Suprapubic skin (tissue), 4 donors: Measurements from ENCODE around the gene IP6K1. TPM values are rescaled to one million over a fixed set of nuclear protein-coding genes. Genes with fewer than 3 reads are reported as not detected.

ENCODE experiments used
- DNase-seq, 2 donors: peaks; one replicate each; pipeline ENCODE4 v3.0.0-alpha.2; 2019; ENCODE audit warnings: low spot score in 2 of 2
- H3K27ac ChIP-seq: fragments of 200-600 bp; sonication (generic); one replicate; pipeline ENCODE4 v1.5.1; 2019
- H3K27me3 ChIP-seq: fragments of 200-600 bp; sonication (generic); one replicate; pipeline ENCODE4 v1.5.1; 2019
- H3K36me3 ChIP-seq: fragments of 200-600 bp; sonication (generic); one replicate; pipeline ENCODE4 v1.5.1; 2019
- H3K4me1 ChIP-seq: fragments of 200-600 bp; sonication (generic); one replicate; pipeline ENCODE4 v1.5.1; 2019
- H3K4me3 ChIP-seq: fragments of 200-600 bp; sonication (generic); one replicate; pipeline ENCODE4 v1.5.1; 2019; ENCODE audit warnings: mild to moderate bottlenecking
- H3K9me3 ChIP-seq: fragments of 200-600 bp; sonication (generic); one replicate; pipeline ENCODE4 v1.5.1; 2019
- EP300 ChIP-seq: sonication (generic); formaldehyde crosslinking; IDR thresholded peaks from one replicate; pipeline ENCODE4 v1.6.1; 2017; ENCODE audit warnings: antibody characterized with exemption
- POLR2A ChIP-seq, 2 donors: fragments of 450-650 bp; IDR thresholded peaks; one replicate each; pipeline ENCODE4 v1.6.1; 2017; ENCODE audit warnings: antibody characterized with exemption in 2 of 2, mild to moderate bottlenecking in 2 of 2, moderate library complexity in 2 of 2
- POLR2AphosphoS5 ChIP-seq, 3 donors: sonication (generic); formaldehyde crosslinking; IDR thresholded peaks; one replicate each; pipeline ENCODE4 v1.6.1; 2017; ENCODE audit warnings: antibody characterized with exemption in 3 of 3
- WGBS: methylation state at CpG from one replicate; pipeline ENCODE4 v1.1.5; 2018; 5-methylcytosine and 5-hydroxymethylcytosine counted together
- total RNA-seq, 4 donors: library from RNA; depleted of rRNA; stranded (reverse); fragments of >200 nt; gene quantifications; one replicate each; pipeline ENCODE4 v1.1.0, GENCODE V29; 2016
- TF ChIP-seq, protein P1 (sequence below), 2 donors: fragments of 200-600 bp in 1 of 2; fragments of 450-650 bp in 1 of 2; sonication (generic) in 1 of 2; IDR thresholded peaks; one replicate each; pipeline ENCODE4 v1.5.1; 2016 to 2019; ENCODE audit warnings: antibody characterized with exemption in 2 of 2, mild to moderate bottlenecking in 1 of 2, moderate library complexity in 1 of 2

The IP6K1 gene
- total RNA-seq, 4 donors from 2014 or later: 39.5 to 57.3 (median 53.2) TPM

DNA sequence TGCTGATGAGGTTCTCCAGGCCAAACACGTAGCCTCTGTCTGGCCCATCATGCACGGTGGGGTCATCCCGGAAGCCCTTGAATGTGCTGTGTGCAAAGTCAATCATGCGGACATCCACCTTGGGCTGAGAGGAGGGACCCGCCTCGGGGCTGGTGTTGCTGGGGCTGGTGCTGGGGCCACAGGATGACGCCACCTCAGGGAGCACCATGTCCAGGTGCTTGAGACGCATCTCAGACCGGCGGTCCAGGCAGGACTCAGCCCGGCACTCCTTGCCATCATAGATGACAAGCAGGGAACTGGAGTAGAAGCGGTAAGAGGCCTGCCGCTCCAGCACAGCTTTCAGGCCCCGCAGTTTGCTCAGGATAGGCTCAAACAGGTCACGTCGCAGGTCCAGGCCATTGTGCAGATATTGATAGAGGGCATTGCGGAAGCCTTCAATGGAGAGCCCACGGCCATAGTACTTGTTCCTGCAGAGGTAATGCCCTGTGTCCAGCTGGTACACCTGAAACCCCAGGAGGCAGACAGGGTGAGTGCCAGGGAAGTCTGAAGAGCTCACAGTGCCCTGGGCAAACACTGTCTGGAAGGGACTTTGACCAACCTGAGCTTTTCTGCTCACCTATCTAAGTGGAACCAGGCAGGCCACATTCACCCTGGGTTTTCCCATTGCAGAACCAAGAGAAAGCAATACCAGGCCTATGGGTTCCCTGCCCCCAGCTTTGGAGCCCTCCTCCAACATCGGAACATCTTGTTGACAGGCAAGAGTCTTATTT, 59.0 kb downstream of the IP6K1 start:
- H3K36me3 ChIP-seq: peaks cover 53% of the 10 kb centered on the region
- H3K4me1 ChIP-seq: peaks cover 19% of the 10 kb centered on the region
- no peak for TF ChIP-seq POLR2A (IDR thresholded peaks at IDR 0.05)
- peak; percentile 66 to 76 for DNase-seq
- no peak overlapping the region for H3K4me3 ChIP-seq
- no peaks in the 10 kb centered on the region for H3K9me3 ChIP-seq
- no peaks in the 10 kb centered on the region for H3K27me3 ChIP-seq
- H3K27ac ChIP-seq: no peak overlapping the region
- WGBS: 85% methylated on average over 5 of the region's 19 CpGs

DNA sequence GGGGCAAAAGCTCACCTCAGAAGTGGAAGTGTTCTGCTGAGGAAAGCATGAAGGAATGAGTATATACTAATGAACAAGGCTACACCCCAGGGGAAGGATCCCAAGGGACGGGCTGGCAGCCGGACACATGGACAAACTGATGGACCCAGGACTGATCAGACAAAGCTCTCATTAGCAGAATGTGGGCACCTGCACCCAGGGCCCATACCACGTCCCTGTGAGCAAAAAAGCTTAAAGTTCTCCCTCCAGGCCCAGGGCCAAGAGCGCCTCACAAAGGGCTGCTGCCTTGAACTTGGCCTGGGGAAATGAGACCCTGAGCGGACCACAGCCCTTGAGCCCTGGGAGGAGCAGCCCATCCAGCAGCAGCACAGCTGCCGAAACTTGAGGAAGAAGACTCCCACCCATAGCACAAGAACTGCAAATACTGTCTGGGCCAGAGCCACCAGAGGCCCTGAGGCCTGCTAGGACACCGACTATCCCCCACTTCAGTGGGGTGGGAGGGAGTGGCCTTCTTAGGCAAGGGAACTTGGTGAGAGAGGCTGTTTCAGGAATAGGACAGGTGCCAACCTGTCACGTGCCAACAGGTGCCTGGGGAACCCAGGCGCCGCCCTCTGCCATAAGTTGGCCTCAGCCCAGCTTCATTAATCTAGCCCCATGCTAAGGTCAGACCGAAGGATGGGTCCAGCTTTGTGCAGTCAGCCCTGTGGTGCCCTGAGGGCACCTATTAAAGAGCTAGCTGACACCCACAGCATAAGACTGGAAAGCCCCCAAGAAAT, 60.2 kb downstream of the IP6K1 start:
- no peak overlapping the region for H3K27ac ChIP-seq

DNA sequence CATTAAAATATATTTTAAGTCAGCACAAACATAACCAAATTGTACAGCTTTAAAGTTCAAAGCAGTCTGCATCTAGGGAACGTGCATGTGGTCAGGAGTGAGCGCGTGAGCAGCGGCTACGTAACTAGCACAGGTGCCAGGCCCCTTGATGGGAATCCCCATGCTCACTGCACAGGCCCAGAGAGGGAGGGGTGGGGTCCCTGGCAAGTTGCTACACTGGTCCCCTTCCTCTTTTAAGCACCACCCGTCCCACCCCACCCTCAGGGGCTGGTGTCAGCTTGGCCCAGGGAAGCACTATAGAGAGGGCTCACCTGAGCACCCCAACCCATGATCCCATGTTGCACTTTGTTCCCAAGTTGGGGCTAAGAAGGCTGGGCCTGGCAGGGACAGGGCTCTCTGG, 61.8 kb downstream of the IP6K1 start:
- H3K36me3 ChIP-seq: peaks cover 49% of the 10 kb centered on the region
- TF ChIP-seq POLR2A (IDR thresholded peaks at IDR 0.05) (no peak), EP300 (no peak), POLR2AphosphoS5 (IDR thresholded peaks at IDR 0.05) (no peak)
- TF ChIP-seq, protein P1, sequence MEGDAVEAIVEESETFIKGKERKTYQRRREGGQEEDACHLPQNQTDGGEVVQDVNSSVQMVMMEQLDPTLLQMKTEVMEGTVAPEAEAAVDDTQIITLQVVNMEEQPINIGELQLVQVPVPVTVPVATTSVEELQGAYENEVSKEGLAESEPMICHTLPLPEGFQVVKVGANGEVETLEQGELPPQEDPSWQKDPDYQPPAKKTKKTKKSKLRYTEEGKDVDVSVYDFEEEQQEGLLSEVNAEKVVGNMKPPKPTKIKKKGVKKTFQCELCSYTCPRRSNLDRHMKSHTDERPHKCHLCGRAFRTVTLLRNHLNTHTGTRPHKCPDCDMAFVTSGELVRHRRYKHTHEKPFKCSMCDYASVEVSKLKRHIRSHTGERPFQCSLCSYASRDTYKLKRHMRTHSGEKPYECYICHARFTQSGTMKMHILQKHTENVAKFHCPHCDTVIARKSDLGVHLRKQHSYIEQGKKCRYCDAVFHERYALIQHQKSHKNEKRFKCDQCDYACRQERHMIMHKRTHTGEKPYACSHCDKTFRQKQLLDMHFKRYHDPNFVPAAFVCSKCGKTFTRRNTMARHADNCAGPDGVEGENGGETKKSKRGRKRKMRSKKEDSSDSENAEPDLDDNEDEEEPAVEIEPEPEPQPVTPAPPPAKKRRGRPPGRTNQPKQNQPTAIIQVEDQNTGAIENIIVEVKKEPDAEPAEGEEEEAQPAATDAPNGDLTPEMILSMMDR (IDR thresholded peaks at IDR 0.05): no peak
- DNase-seq: peak; percentile 73 to 82
- H3K4me3 ChIP-seq: peak overlapping the region; percentile 94
- H3K27me3 ChIP-seq: no peaks in the 10 kb centered on the region
- H3K27ac ChIP-seq: peak overlapping the region; percentile 95
- peaks cover 39% of the 10 kb centered on the region for H3K4me1 ChIP-seq
- 6% methylated on average over 6 of the region's 6 CpGs for WGBS
- no peaks in the 10 kb centered on the region for H3K9me3 ChIP-seq

More for the DNA sequence above, 60.2 kb downstream of the IP6K1 start:
- TF ChIP-seq EP300: no peak
- TF ChIP-seq POLR2A (IDR thresholded peaks at IDR 0.05): no peak
- no peak for TF ChIP-seq POLR2AphosphoS5 (IDR thresholded peaks at IDR 0.05)
- TF ChIP-seq, protein P1 (IDR thresholded peaks at IDR 0.05): no peak
- 67% methylated on average over 4 of the region's 11 CpGs for WGBS
- H3K4me3 ChIP-seq: no peak overlapping the region
- no peaks in the 10 kb centered on the region for H3K27me3 ChIP-seq
- H3K4me1 ChIP-seq: peaks cover 27% of the 10 kb centered on the region
- peaks cover 56% of the 10 kb centered on the region for H3K36me3 ChIP-seq
- DNase-seq: peak in 1 of 2 donors; percentile 65
- no peaks in the 10 kb centered on the region for H3K9me3 ChIP-seq

GRCh38 chr3:49723628-49724551, 62.5 kb downstream of the IP6K1 start, which contains the start of gene GMPPB:
GMPPB (minus strand) TSS chr3:49723951; CDS start chr3:49723726, 225 bp downstream.
- Histone ChIP-seq H3K36me3 (peaks cover 46% of the 10 kb centered on the region), H3K4me3 (peak within 1 kb of the TSS; percentile 94), H3K4me1 (peaks cover 46% of the 10 kb centered on the region), H3K27ac (peak within 1 kb of the TSS; percentile 95), H3K27me3 (no peaks in the 10 kb centered on the region), H3K9me3 (no peaks in the 10 kb centered on the region)
- DNase-seq: peak; percentile 97 to 99
- peak; percentile 41 to 60 for TF ChIP-seq POLR2A (IDR thresholded peaks at IDR 0.05)
- TF ChIP-seq, protein P1 (IDR thresholded peaks at IDR 0.05): no peak
- TF ChIP-seq POLR2AphosphoS5 (IDR thresholded peaks at IDR 0.05): peak; percentile 28 to 95 (median 47)
- WGBS: 0% methylated on average over 28 of the region's 102 CpGs

- Histone ChIP-seq H3K27me3 (no peaks in the 10 kb centered on the region), H3K4me1 (peaks cover 52% of the 10 kb centered on the region), H3K36me3 (peaks cover 46% of the 10 kb centered on the region), H3K4me3 (peak overlapping the region; percentile 94), H3K27ac (peak overlapping the region; percentile 95), H3K9me3 (no peaks in the 10 kb centered on the region)
- WGBS: 0% methylated on average over 19 of the region's 20 CpGs
- no peak for TF ChIP-seq POLR2AphosphoS5 (IDR thresholded peaks at IDR 0.05)
- TF ChIP-seq, protein P1 (IDR thresholded peaks at IDR 0.05): no peak
- peak; percentile 84 to 87 for DNase-seq
Measured at GRCh38 chr3:49723296-49723627, 63.1 kb downstream of the IP6K1 start.
